ENCODE results near the gene DIS3L2.
A peak's percentile ranks its signal among the peaks of the same experiment; 100 is the strongest.

DIS3L2 gene

DNA sequence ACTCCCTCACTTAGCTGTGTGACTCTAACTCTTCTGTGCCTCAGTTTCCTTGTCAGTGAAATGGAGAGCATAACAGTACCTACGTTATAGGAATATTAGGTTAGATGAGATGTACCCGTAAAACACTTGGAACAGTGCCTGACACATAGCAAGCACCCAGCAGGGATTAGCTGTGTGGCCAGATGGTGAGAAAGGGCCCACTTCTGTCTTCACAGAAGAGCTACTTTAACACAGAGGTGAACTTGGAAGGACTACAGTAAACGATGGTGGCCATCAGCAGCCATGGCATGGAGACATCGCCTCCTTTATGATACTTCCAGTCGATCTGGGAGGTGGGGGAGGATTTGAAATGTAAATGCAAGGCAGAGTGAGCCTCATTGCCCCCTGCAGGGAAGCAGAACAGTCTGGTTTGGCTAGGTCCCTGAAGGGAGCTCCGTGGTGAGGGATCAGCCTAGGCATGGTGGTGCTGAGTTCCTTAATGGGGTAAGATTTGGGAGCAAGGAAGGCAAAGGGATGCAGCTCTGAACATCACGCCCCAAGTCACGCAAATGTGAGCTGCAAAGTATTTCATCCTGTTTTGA, 315.3 kb downstream of the DIS3L2 start:
- DNase-seq (ENCODE audit: low read depth), result no peak
- TF ChIP-seq, protein P1, sequence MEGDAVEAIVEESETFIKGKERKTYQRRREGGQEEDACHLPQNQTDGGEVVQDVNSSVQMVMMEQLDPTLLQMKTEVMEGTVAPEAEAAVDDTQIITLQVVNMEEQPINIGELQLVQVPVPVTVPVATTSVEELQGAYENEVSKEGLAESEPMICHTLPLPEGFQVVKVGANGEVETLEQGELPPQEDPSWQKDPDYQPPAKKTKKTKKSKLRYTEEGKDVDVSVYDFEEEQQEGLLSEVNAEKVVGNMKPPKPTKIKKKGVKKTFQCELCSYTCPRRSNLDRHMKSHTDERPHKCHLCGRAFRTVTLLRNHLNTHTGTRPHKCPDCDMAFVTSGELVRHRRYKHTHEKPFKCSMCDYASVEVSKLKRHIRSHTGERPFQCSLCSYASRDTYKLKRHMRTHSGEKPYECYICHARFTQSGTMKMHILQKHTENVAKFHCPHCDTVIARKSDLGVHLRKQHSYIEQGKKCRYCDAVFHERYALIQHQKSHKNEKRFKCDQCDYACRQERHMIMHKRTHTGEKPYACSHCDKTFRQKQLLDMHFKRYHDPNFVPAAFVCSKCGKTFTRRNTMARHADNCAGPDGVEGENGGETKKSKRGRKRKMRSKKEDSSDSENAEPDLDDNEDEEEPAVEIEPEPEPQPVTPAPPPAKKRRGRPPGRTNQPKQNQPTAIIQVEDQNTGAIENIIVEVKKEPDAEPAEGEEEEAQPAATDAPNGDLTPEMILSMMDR (IDR thresholded peaks at IDR 0.05; ENCODE audit: insufficient read depth, low read depth, low read length, missing control alignments), result no peak
- no peak overlapping the region for H3K4me3 ChIP-seq (ENCODE audit: low read length)

DNA sequence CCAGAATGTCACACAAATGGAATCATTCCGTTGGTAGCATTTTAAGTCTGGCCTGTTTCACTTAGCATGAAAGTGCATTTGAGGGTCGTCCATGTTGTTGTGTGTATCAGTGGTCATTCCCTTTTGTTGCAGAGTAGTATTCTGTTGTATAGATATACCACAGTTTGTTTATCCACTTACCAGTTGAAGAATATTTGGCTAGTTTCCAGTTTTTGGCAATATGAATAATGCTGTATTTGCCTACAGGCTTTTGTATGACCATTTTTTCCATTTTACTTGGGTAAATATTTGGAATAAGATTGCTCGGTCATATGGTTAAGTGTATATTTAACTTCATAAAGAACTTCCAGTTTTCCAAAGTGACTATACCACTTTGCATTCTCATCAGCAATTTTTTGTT, 317.0 kb downstream of the DIS3L2 start:
- DNase-seq (ENCODE audit: low read depth), result no peak
- TF ChIP-seq, protein P1 (IDR thresholded peaks at IDR 0.05; ENCODE audit: insufficient read depth, low read depth, low read length, missing control alignments), result no peak
- no peak overlapping the region for H3K4me3 ChIP-seq (ENCODE audit: low read length)

DNA sequence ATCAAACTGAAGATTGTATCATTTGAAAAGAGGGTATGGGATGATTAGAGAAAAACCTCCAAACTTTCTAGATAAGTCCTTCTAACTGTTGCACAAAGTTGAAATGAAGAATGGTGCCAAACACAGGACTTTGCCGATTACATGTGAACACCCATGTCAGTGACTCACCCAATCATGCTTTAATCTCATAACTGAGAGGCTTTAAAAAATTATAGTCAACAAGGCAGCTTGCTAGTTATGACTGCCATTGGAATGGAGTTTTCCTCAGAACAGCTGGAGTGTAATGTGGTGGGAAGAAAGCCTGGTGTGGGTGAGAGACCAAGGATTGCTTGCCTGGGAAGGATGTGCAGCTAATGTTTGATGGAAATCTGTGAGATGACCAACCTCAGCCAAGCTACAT, 318.8 kb downstream of the DIS3L2 start:
- no peak for DNase-seq (ENCODE audit: low read depth)
- TF ChIP-seq, protein P1 (IDR thresholded peaks at IDR 0.05; ENCODE audit: insufficient read depth, low read depth, low read length, missing control alignments), result no peak
- no peak overlapping the region for H3K4me3 ChIP-seq (ENCODE audit: low read length)

DNA sequence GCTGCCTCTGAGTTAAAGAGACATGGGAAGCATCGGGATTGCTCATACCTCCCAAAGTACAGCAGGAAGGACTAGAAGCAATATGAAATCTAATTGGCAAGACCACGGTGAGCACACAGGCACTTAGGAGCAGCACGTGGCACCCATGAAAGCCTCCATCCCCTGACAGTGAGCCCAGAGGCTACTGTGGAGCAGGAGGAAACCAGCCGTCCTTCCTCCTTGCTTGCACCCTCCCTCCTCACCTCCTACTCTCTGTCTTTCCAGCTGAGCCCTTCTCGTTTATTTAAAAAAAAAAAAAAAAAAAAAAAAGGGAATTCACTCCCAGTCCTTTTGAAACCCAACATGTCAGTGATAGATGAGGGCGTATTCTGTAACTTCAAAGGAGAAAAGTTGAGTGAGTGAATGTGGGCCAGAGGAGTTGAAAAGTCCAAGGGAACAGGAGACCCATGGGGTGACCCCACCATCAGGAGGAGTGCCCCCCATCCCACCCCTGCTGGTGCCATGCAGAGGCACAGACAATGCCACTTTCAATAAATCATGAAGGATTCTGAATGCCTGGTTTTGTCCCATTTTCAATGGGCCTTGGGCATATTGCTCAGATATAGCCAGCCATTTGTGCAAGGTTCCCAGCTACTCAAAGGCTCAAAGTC, 320.5 kb downstream of the DIS3L2 start:
- no peak overlapping the region for H3K4me3 ChIP-seq (ENCODE audit: low read length)
- TF ChIP-seq, protein P1 (IDR thresholded peaks at IDR 0.05; ENCODE audit: insufficient read depth, low read depth, low read length, missing control alignments), result no peak
- no peak for DNase-seq (ENCODE audit: low read depth)

DNA sequence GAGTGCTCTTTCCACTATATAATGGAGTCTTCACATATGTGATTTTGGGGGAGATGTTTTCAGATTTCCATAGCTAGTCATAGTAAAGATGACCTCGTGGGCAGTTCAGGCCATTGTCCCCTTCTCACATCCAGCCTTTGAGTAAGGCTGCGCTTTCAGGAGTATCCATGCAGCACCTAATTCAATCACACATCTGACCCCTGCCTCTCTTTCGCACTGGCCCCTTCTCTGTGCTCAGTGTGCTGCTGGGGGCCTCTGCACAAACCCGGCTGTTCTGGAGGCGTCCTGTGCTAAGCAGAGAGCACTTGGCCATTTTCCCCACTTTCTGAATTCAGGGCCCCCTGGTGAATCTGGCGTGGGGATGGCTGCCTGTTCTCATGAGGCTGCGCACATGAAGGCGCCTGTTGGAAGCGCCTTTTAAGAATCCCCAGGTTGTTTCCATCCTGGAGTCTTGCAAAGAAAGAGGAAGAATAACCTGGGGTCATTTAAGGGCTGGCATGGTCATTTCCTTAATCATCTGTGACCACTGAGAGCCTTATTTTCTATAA, 321.1 kb downstream of the DIS3L2 start:
- TF ChIP-seq, protein P1 (IDR thresholded peaks at IDR 0.05; ENCODE audit: insufficient read depth, low read depth, low read length, missing control alignments), result no peak
- DNase-seq (ENCODE audit: low read depth), result no peak
- H3K4me3 ChIP-seq (ENCODE audit: low read length), result no peak overlapping the region

DNA sequence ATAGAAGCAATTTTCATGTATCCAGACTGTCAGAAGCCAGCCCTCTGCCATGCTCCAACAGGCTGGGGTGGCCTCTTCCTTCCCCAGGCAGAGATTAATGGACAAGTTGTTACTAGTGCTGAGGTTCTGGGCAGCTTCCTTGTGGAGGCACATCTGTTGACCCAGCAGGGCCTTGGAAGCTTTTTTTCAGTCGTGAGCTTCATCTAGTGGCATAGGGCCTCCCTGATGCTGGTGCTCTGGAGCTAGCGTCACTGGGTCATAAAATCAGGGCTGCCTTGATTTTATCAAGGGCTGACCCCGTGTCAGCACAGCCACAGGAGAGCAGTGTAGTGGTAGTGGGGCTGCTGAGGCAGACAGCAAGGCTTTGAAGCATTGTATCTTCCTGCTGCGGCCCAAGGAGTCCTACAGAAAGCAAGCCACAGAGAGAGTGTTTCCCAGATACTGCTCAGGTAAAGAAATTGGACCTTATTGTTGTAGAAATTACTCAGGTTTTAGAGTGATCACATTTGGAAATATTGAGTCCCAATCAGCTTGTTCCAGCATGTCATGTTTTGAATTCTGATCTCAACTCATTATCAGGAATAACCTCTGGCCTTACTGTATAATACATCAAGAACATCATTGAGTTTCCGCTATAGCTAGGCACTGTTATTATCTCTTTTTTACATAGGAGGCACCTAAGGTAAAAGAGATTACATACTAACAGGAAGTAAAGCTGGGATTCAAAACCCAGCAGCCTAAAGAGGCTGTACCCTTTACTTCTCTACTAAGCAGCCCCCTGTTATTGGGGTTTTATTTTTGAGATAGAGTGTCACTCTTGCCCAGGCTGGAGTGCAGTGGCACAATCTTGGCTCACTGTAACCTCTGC, 324.7 kb downstream of the DIS3L2 start:
- DNase-seq (ENCODE audit: low read depth), result peak; percentile 92
- TF ChIP-seq, protein P1 (IDR thresholded peaks at IDR 0.05; ENCODE audit: insufficient read depth, low read depth, low read length, missing control alignments), result no peak
- no peak overlapping the region for H3K4me3 ChIP-seq (ENCODE audit: low read length)
